OCI-LY7 (cell line): ENCODE results near the gene ALDOB. TPM values are rescaled to one million over a fixed set of nuclear protein-coding genes. Genes with fewer than 3 reads are reported as not detected.

Source experiments
- BruUV-seq: library from RNA; stranded (reverse); fragments of 400-500 nt; replicated peaks from 2 replicates; lab custom pipeline; 2021; lab: Mats Ljungman, UMichigan
- CTCF ChIA-PET: fragments of 300-600 bp; sonication (Branson Sonifier 250); formaldehyde crosslinking; loops from one replicate; lab custom pipeline; 2022; ENCODE audit warnings: antibody characterized with exemption; ENCODE audit not compliant: unreplicated experiment; lab: Charles Lee
- POLR2A ChIA-PET: fragments of 300-600 bp; sonication (Branson Sonifier 250); formaldehyde crosslinking; loops from one replicate; lab custom pipeline; 2022; ENCODE audit warnings: antibody characterized with exemption; lab: Charles Lee
- DNase-seq: peaks from one replicate; pipeline ENCODE4 v3.0.0-alpha.2; 2015; ENCODE audit warnings: low spot score
- H2AFZ ChIP-seq: fragments of 200-600 bp; sonication (generic), shearing (Covaris generic); 2 replicates; pipeline ENCODE4 v1.6.1; 2014; ENCODE audit warnings: mild to moderate bottlenecking, antibody characterized with exemption, low read length, moderate library complexity
- H3K27ac ChIP-seq: fragments of 200-600 bp; sonication (generic); 2 replicates; pipeline ENCODE4 v1.5.1; 2014; ENCODE audit warnings: mixed run types, low read depth, mild to moderate bottlenecking, moderate library complexity, low read length, inconsistent platforms; ENCODE audit not compliant: poor library complexity, severe bottlenecking
- H3K36me3 ChIP-seq: fragments of 200-600 bp; sonication (generic); 2 replicates; pipeline ENCODE4 v1.6.1; 2014; ENCODE audit warnings: mild to moderate bottlenecking, antibody characterized with exemption, low read length, moderate library complexity, mixed read lengths; ENCODE audit not compliant: insufficient read depth
- H3K4me1 ChIP-seq: fragments of 200-600 bp; sonication (generic); 2 replicates; pipeline ENCODE4 v1.5.1; 2014; ENCODE audit warnings: mild to moderate bottlenecking, low read length; ENCODE audit not compliant: insufficient read depth, poor library complexity, severe bottlenecking
- H3K4me2 ChIP-seq: fragments of 200-600 bp; sonication (generic); 2 replicates; pipeline ENCODE4 v1.6.1; 2014; ENCODE audit warnings: mild to moderate bottlenecking, low read length
- H3K4me3 ChIP-seq: fragments of 200-600 bp; sonication (generic); 2 replicates; pipeline ENCODE4 v1.5.1; 2014; ENCODE audit warnings: mild to moderate bottlenecking, low read depth, low read length; ENCODE audit not compliant: poor library complexity, severe bottlenecking
- H3K79me2 ChIP-seq: fragments of 200-600 bp; sonication (generic); 2 replicates; pipeline ENCODE4 v1.6.1; 2016; ENCODE audit warnings: low read depth, mild to moderate bottlenecking, low read length, moderate library complexity, mixed read lengths; ENCODE audit not compliant: insufficient read depth
- H3K9me2 ChIP-seq: fragments of 200-600 bp; sonication (generic); 2 replicates; pipeline ENCODE4 v1.6.1; 2016; ENCODE audit warnings: mild to moderate bottlenecking, low read length, mixed read lengths; ENCODE audit not compliant: insufficient read depth
- H3K9me3 ChIP-seq: fragments of 200-600 bp; sonication (generic); 2 replicates; pipeline ENCODE4 v1.6.1; 2014; ENCODE audit warnings: mild to moderate bottlenecking, mixed run types, low read length, mixed read lengths
- H4K20me1 ChIP-seq: fragments of 200-600 bp; sonication (generic); 2 replicates; pipeline ENCODE4 v1.6.1; 2014; ENCODE audit warnings: mild to moderate bottlenecking, antibody characterized with exemption, low read length, moderate library complexity, mixed read lengths; ENCODE audit not compliant: insufficient read depth
- CTCF ChIP-seq: fragments of 200-600 bp; sonication (generic); conservative IDR thresholded peaks from 2 replicates; pipeline ENCODE4 v1.5.1; 2014; ENCODE audit warnings: mild to moderate bottlenecking, antibody characterized with exemption, low read length, moderate library complexity, mixed read lengths
- EZH2phosphoT487 ChIP-seq: fragments of 200-600 bp; sonication (generic); IDR thresholded peaks from 2 replicates; pipeline ENCODE4 v1.6.1; 2018; ENCODE audit warnings: low read depth, borderline replicate concordance, mild to moderate bottlenecking, mixed run types, antibody characterized with exemption, low read length, moderate library complexity, mixed read lengths
- intact Hi-C: fragments of 100-400 bp; cut with micrococcal nuclease; formaldehyde crosslinking; loops from one replicate; pipeline ENCODE4 v1.10.0; 2022; ENCODE audit not compliant: unreplicated experiment
- total RNA-seq, 2 experiments: library from RNA; depleted of rRNA in 1 of 2; stranded (reverse); fragments of >200 nt in 1 of 2; shearing (Covaris generic) in 1 of 2; gene quantifications; 2 replicates each; pipeline ENCODE4 v1.2.3, GENCODE V29; 2014 to 2022

ALDOB gene
- total RNA-seq, 2 experiments from 2014 or later, result not detected

GRCh38 chr9:101400120-101400519 is 35.5 kb downstream of the ALDOB start:
- intact Hi-C loops, result no loop called here
- BruUV-seq, result TSS peak; percentile 34
- Histone ChIP-seq H4K20me1 (peaks cover 5% of the 10 kb centered on the region; the same call in 1 of the 2 replicates), H3K4me1 (peaks cover 28% of the 10 kb centered on the region), H2AFZ (no peak overlapping the region), H3K4me2 (peak overlapping the region; percentile 95), H3K79me2 (peaks cover 49% of the 10 kb centered on the region), H3K9me2 (no peaks in the 10 kb centered on the region), H3K36me3 (peaks cover 67% of the 10 kb centered on the region), H3K27ac (no peak overlapping the region), H3K9me3 (peaks cover 10% of the 10 kb centered on the region; the same call in 1 of the 2 replicates), H3K4me3 (peak overlapping the region; percentile 95)
- no peak for TF ChIP-seq CTCF
- no peak for TF ChIP-seq EZH2phosphoT487
- CTCF ChIA-PET, result no interaction called here
- POLR2A ChIA-PET, result interaction anchor here (2.8 kb wide), 1 partner anchor 12 kb away, joined by 15 read pairs; no protein-coding TSS in a partner anchor
- no peak for DNase-seq

GRCh38 chr9:101399643-101399970 is 36.0 kb downstream of the ALDOB start:
- BruUV-seq, result no TSS peak
- peak overlapping the region; percentile 95 for H3K4me3 ChIP-seq
- peaks cover 28% of the 10 kb centered on the region for H3K4me1 ChIP-seq
- intact Hi-C loops, result loop anchor here (5.0 kb wide), 1 partner anchor 133 kb away; the partner anchor contains the start of gene RNF20
- peak; percentile 26 for DNase-seq
- peak overlapping the region; percentile 28 for H3K27ac ChIP-seq
- POLR2A ChIA-PET, result interaction anchor here (2.8 kb wide), 1 partner anchor 11 kb away, joined by 15 read pairs; no protein-coding TSS in a partner anchor
- peak overlapping the region; percentile 42; the same call in 1 of the 2 replicates for H2AFZ ChIP-seq
- H3K9me2 ChIP-seq, result no peaks in the 10 kb centered on the region
- peak overlapping the region; percentile 95 for H3K4me2 ChIP-seq
- peaks cover 54% of the 10 kb centered on the region for H3K79me2 ChIP-seq
- peaks cover 16% of the 10 kb centered on the region; the same call in 1 of the 2 replicates for H3K9me3 ChIP-seq
- H3K36me3 ChIP-seq, result peaks cover 67% of the 10 kb centered on the region
- H4K20me1 ChIP-seq, result peaks cover 5% of the 10 kb centered on the region; the same call in 1 of the 2 replicates
- CTCF ChIA-PET, result no interaction called here
- TF ChIP-seq EZH2phosphoT487 (no peak), CTCF (no peak)
